H1 (cell line): ENCODE measurements around the gene SVEP1. TPM values are rescaled to one million over a fixed set of nuclear protein-coding genes. Genes with fewer than 3 reads are reported as not detected.

Experiments used
- CTCF ChIA-PET: fragments of 300-600 bp; sonication (Branson Sonifier 250); formaldehyde crosslinking; loops from one replicate; lab custom pipeline; 2021; ENCODE audit not compliant: partially characterized antibody; lab: Charles Lee
- POLR2A ChIA-PET: fragments of 300-600 bp; sonication (Branson Sonifier 250); formaldehyde crosslinking; loops from one replicate; lab custom pipeline; 2021; ENCODE audit warnings: inconsistent platforms; ENCODE audit not compliant: partially characterized antibody; lab: Charles Lee
- DNase-seq, 2 experiments: peaks; one replicate each; pipeline versions ENCODE4 v3.0.0 to v3.0.0-alpha.2; 2010 to 2022; ENCODE audit warnings: low spot score in 2 of 2, low read depth in 1 of 2, mixed read lengths in 1 of 2
- FAIRE-seq: peaks from 2 replicates; lab custom pipeline; 2011; peaks lifted over from hg19 to GRCh38; lab: Jason Lieb, UNC
- H2AFZ ChIP-seq: 2 replicates; pipeline ENCODE4 v1.8.1; 2012; ENCODE audit warnings: low read length, inconsistent platforms
- H2AK5ac ChIP-seq: 2 replicates; pipeline ENCODE4 v1.6.1; 2013; ENCODE audit warnings: low read depth, low read length
- H2BK120ac ChIP-seq: replicated peaks from 2 replicates; pipeline ENCODE3; 2013; ENCODE audit warnings: low read depth, low read length, inconsistent platforms
- H2BK12ac ChIP-seq: 2 replicates; pipeline ENCODE4 v1.6.1; 2013; ENCODE audit warnings: low read depth, low read length
- H2BK15ac ChIP-seq: 2 replicates; pipeline ENCODE4 v1.6.1; 2013; ENCODE audit warnings: low read length
- H2BK20ac ChIP-seq: 2 replicates; pipeline ENCODE4 v1.6.1; 2013; ENCODE audit warnings: low read length
- H2BK5ac ChIP-seq: 2 replicates; pipeline ENCODE4 v1.6.1; 2013; ENCODE audit warnings: low read depth, low read length
- H3K14ac ChIP-seq: 2 replicates; pipeline ENCODE4 v1.6.1; 2013; ENCODE audit warnings: inconsistent platforms; ENCODE audit not compliant: insufficient read length
- H3K18ac ChIP-seq: 2 replicates; pipeline ENCODE4 v1.6.1; 2013; ENCODE audit warnings: low read length; ENCODE audit errors: extremely low read depth
- H3K23ac ChIP-seq: 2 replicates; pipeline ENCODE4 v1.6.1; 2013; ENCODE audit warnings: inconsistent platforms; ENCODE audit not compliant: insufficient read length
- H3K23me2 ChIP-seq: 2 replicates; pipeline ENCODE4 v1.6.1; 2013; ENCODE audit warnings: low read depth, low read length
- H3K27ac ChIP-seq: 2 replicates; pipeline ENCODE4 v1.6.1; 2011; ENCODE audit warnings: low read depth, low read length, inconsistent platforms
- H3K27me3 ChIP-seq, 4 experiments: replicated peaks in 1 of 4; 1 replicate in 1 of 4; 2 replicates in 3 of 4; pipeline versions ENCODE4 v1.6.1 to v1.8.1; 2011 to 2013; ENCODE audit warnings: low read length in 3 of 4, mild to moderate bottlenecking in 3 of 4, inconsistent platforms in 2 of 4, mixed read lengths in 2 of 4, moderate library complexity in 1 of 4; ENCODE audit not compliant: control insufficient read depth in 3 of 4, insufficient read depth in 3 of 4; ENCODE audit errors: extremely low read depth in 1 of 4
- H3K36me3 ChIP-seq, 4 experiments: 2 replicates each; pipeline versions ENCODE4 v1.6.1 to v1.8.1; 2011 to 2013; ENCODE audit warnings: mild to moderate bottlenecking in 4 of 4, low read length in 3 of 4, moderate library complexity in 2 of 4, control low read depth in 1 of 4, inconsistent platforms in 1 of 4; ENCODE audit not compliant: insufficient read depth in 4 of 4, control insufficient read depth in 2 of 4
- H3K4ac ChIP-seq: replicated peaks from 2 replicates; pipeline ENCODE3; 2013; ENCODE audit warnings: low read length, low read depth, mixed read lengths, inconsistent platforms; ENCODE audit not compliant: insufficient read length
- H3K4me1 ChIP-seq, 4 experiments: replicated peaks in 1 of 4; 1 replicate in 1 of 4; 2 replicates in 3 of 4; pipeline versions ENCODE4 v1.6.1 to v1.8.1; 2011 to 2013; ENCODE audit warnings: low read length in 3 of 4, inconsistent platforms in 2 of 4, mixed read lengths in 1 of 4; ENCODE audit not compliant: insufficient read depth in 4 of 4, control insufficient read depth in 3 of 4
- H3K4me2 ChIP-seq, 2 experiments: 2 replicates each; pipeline versions ENCODE4 v1.6.1 to v1.8.1; 2011 to 2013; ENCODE audit warnings: low read depth in 2 of 2, low read length in 2 of 2, control low read depth in 1 of 2, inconsistent platforms in 1 of 2, mild to moderate bottlenecking in 1 of 2; ENCODE audit not compliant: insufficient read depth in 1 of 2
- H3K4me3 ChIP-seq, 4 experiments: fragments of 200-600, 300-600 bp in 1 of 4; sonication (generic), shearing (Covaris generic), sonication (Bioruptor Twin) in 1 of 4; 2 replicates each; pipeline versions ENCODE4 v1.5.1 to v1.8.1; 2011 to 2016; ENCODE audit warnings: low read length in 4 of 4, low read depth in 3 of 4, control low read depth in 2 of 4, inconsistent platforms in 2 of 4, mild to moderate bottlenecking in 2 of 4, mixed read lengths in 1 of 4, moderate library complexity in 1 of 4; ENCODE audit not compliant: insufficient read depth in 2 of 4; ENCODE audit errors: extremely low read depth in 1 of 4
- H3K56ac ChIP-seq: replicated peaks from 2 replicates; pipeline ENCODE3; 2013; ENCODE audit warnings: low read depth, mild to moderate bottlenecking, mixed read lengths, low read length, inconsistent platforms; ENCODE audit not compliant: insufficient read length
- H3K79me1 ChIP-seq: 2 replicates; pipeline ENCODE4 v1.6.1; 2013; ENCODE audit warnings: low read depth, low read length, control low read depth
- H3K79me2 ChIP-seq, 2 experiments: 2 replicates each; pipeline versions ENCODE4 v1.6.1 to v1.8.1; 2012 to 2013; ENCODE audit warnings: low read length in 2 of 2, mild to moderate bottlenecking in 2 of 2, inconsistent platforms in 1 of 2; ENCODE audit not compliant: insufficient read depth in 2 of 2, control insufficient read depth in 1 of 2
- H3K9ac ChIP-seq, 4 experiments: replicated peaks in 1 of 4; 1 replicate in 1 of 4; 2 replicates in 3 of 4; pipeline versions ENCODE4 v1.6.1 to v1.8.1; 2011 to 2013; ENCODE audit warnings: low read depth in 3 of 4, low read length in 3 of 4, control low read depth in 2 of 4, mild to moderate bottlenecking in 2 of 4, moderate library complexity in 2 of 4, inconsistent platforms in 1 of 4; ENCODE audit errors: extremely low read depth in 1 of 4
- H3K9me3 ChIP-seq, 2 experiments: 2 replicates each; pipeline versions ENCODE4 v1.6.1 to v1.8.1; 2012 to 2013; ENCODE audit warnings: mild to moderate bottlenecking in 2 of 2, moderate library complexity in 2 of 2, control low read depth in 1 of 2, inconsistent platforms in 1 of 2, low read depth in 1 of 2, low read length in 1 of 2, mixed read lengths in 1 of 2; ENCODE audit not compliant: insufficient read depth in 2 of 2
- H4K20me1 ChIP-seq, 2 experiments: replicated peaks in 1 of 2; 2 replicates each; pipeline versions ENCODE3 to v1.8.1; 2011 to 2013; ENCODE audit warnings: inconsistent platforms in 2 of 2, low read length in 2 of 2, mild to moderate bottlenecking in 1 of 2; ENCODE audit not compliant: insufficient read depth in 2 of 2, control insufficient read depth in 1 of 2
- H4K5ac ChIP-seq: 2 replicates; pipeline ENCODE4 v1.6.1; 2013; ENCODE audit warnings: low read length, low read depth, mixed read lengths, inconsistent platforms; ENCODE audit not compliant: insufficient read length
- H4K8ac ChIP-seq: 2 replicates; pipeline ENCODE4 v1.8.0; 2013; ENCODE audit warnings: mild to moderate bottlenecking, moderate library complexity, low read length, inconsistent platforms; ENCODE audit not compliant: insufficient read depth; ENCODE audit errors: extremely low read depth
- H4K91ac ChIP-seq: replicated peaks from 2 replicates; pipeline ENCODE3; 2013; ENCODE audit warnings: low read length, mixed read lengths, inconsistent platforms; ENCODE audit not compliant: insufficient read length
- CHD1 ChIP-seq: IDR thresholded peaks from 2 replicates; pipeline ENCODE4 v1.6.1; 2012; ENCODE audit warnings: low read depth, low read length, improper control_type of control experiment
- CREB1 ChIP-seq: IDR thresholded peaks from 2 replicates; pipeline ENCODE4 v1.6.1; 2012; ENCODE audit warnings: inconsistent platforms
- CTBP2 ChIP-seq: IDR thresholded peaks from 2 replicates; pipeline ENCODE4 v1.7.0; 2011; ENCODE audit warnings: borderline replicate concordance, mild to moderate bottlenecking, moderate library complexity, mixed read lengths, low read length; ENCODE audit not compliant: insufficient read depth, insufficient read length
- CTCF ChIP-seq, 3 experiments: IDR thresholded peaks; 1 replicate in 2 of 3; 2 replicates in 1 of 3; pipeline versions ENCODE4 v1.5.1 to v1.6.1; 2011; ENCODE audit warnings: low read length in 3 of 3, mild to moderate bottlenecking in 3 of 3, inconsistent platforms in 2 of 3, low read depth in 1 of 3, moderate library complexity in 1 of 3; ENCODE audit not compliant: insufficient read depth in 1 of 3; ENCODE audit errors: control extremely low read depth in 1 of 3
- E2F6 ChIP-seq: IDR thresholded peaks from 2 replicates; pipeline ENCODE4 v1.6.1; 2012; ENCODE audit warnings: inconsistent platforms
- HDAC2 ChIP-seq, 2 experiments: fragments of 300-600 bp in 1 of 2; sonication (generic) in 1 of 2; IDR thresholded peaks; 2 replicates each; pipeline ENCODE4 v1.6.1; 2011 to 2012; ENCODE audit warnings: low read depth in 2 of 2, low read length in 2 of 2, mild to moderate bottlenecking in 2 of 2, moderate library complexity in 2 of 2, borderline replicate concordance in 1 of 2, inconsistent platforms in 1 of 2
- JUN ChIP-seq: IDR thresholded peaks from 2 replicates; pipeline ENCODE4 v1.6.1; 2011; ENCODE audit warnings: low read depth, mild to moderate bottlenecking, improper control_type of control experiment, low read length
- POLR2A ChIP-seq, 2 experiments: IDR thresholded peaks; 1 replicate in 1 of 2; 2 replicates in 1 of 2; pipeline ENCODE4 v1.6.1; 2011; ENCODE audit warnings: low read depth in 2 of 2, low read length in 2 of 2, mild to moderate bottlenecking in 2 of 2; ENCODE audit errors: control extremely low read depth in 1 of 2
- POU5F1 ChIP-seq: IDR thresholded peaks from 2 replicates; pipeline ENCODE4 v1.6.1; 2011; ENCODE audit warnings: low read depth, mild to moderate bottlenecking, low read length, moderate library complexity
- SIN3A ChIP-seq, 2 experiments: IDR thresholded peaks in 1 of 2; conservative IDR thresholded peaks in 1 of 2; 2 replicates each; pipeline ENCODE4 v1.6.1; 2011 to 2012; ENCODE audit warnings: low read length in 2 of 2, improper control_type of control experiment in 1 of 2, low read depth in 1 of 2, mild to moderate bottlenecking in 1 of 2
- SP2 ChIP-seq: IDR thresholded peaks from 2 replicates; pipeline ENCODE4 v1.6.1; 2012; ENCODE audit warnings: mild to moderate bottlenecking, low read length, inconsistent platforms
- WGBS, 2 experiments: shearing (Covaris generic) in 1 of 2; methylation state at CpG; one replicate each; pipeline versions ENCODE4 v1.1.6 to v1.1.7; 2013 to 2015; ENCODE audit warnings: low lambda C conversion rate in 2 of 2, mixed read lengths in 2 of 2, inconsistent platforms in 1 of 2, low coverage in 1 of 2, missing lambda C conversion rate in 1 of 2; ENCODE audit not compliant: insufficient replicate concordance in 2 of 2, insufficient coverage in 1 of 2, insufficient read length in 1 of 2; ENCODE audit errors: extremely low coverage in 1 of 2, missing lambda C conversion rate in 1 of 2; 5-methylcytosine and 5-hydroxymethylcytosine counted together
- polyA plus RNA-seq, 7 experiments: library from polyadenylated mRNA; depleted of rRNA in 3 of 7; stranded (reverse) in 5 of 7; unstranded in 2 of 7; fragments of >200 nt in 5 of 7; fragments of 200-250 nt in 2 of 7; gene quantifications; 1 replicate in 5 of 7; 2 replicates in 1 of 7; 4 replicates in 1 of 7; pipeline versions ENCODE4 v1.2.1 to v1.2.3, GENCODE V29; 2011 to 2013; ENCODE audit warnings: missing spikeins in 2 of 7, mixed read lengths in 2 of 7
- total RNA-seq: library from RNA; stranded (reverse); fragmentation: NEBNext Ultra II Directional; extraction: Animal tissue kit (Norgen Biotek cat#: 25700); gene quantifications from 2 replicates; pipeline ENCODE4 v1.2.1, GENCODE V29; 2021

Gene SVEP1
- total and polyA plus RNA-seq, 2 of the 8 experiments (the other 6 are each of a cell fraction or from before 2014, with no cell fraction given): 0.11 to 0.37 TPM

- no peak overlapping the region for H2BK5ac ChIP-seq
- no peak overlapping the region for H2AK5ac ChIP-seq
- no peaks in the 10 kb centered on the region for H3K23me2 ChIP-seq
- H3K79me1 ChIP-seq: no peaks in the 10 kb centered on the region
- no peak overlapping the region for H3K27ac ChIP-seq
- H3K4me2 ChIP-seq: no peak overlapping the region
- H2BK12ac ChIP-seq: no peak overlapping the region
- no peak overlapping the region for H3K18ac ChIP-seq
- H3K14ac ChIP-seq: no peak overlapping the region
- FAIRE-seq (no peak), DNase-seq (no peak)
- H2BK120ac ChIP-seq: no peak overlapping the region
- no peak overlapping the region for H3K56ac ChIP-seq
- H3K9me3 ChIP-seq: no peaks in the 10 kb centered on the region
- ChIA-PET CTCF (interaction anchor here (0.6 kb wide), 1 partner anchor 17 kb away, joined by 5 read pairs; no protein-coding TSS in a partner anchor), POLR2A (no interaction called here)
- H2BK15ac ChIP-seq: no peak overlapping the region
- H4K20me1 ChIP-seq: no peaks in the 10 kb centered on the region
- no peak overlapping the region for H4K8ac ChIP-seq
- no peaks in the 10 kb centered on the region for H3K79me2 ChIP-seq
- no peak overlapping the region for H3K4me3 ChIP-seq
- 87% methylated on average over 1 of the region's 1 CpG; no CpG with 5 or more reads in 1 of the 2 experiments for WGBS, 2 experiments
- H3K27me3 ChIP-seq: no peaks in the 10 kb centered on the region
- H3K4ac ChIP-seq: no peak overlapping the region
- H3K4me1 ChIP-seq: no peaks in the 10 kb centered on the region; a peak in 1 of 7 replicates
- H2AFZ ChIP-seq: no peak overlapping the region
- no peak overlapping the region for H2BK20ac ChIP-seq
- H4K91ac ChIP-seq: no peak overlapping the region
- H3K36me3 ChIP-seq: no peaks in the 10 kb centered on the region
- H3K23ac ChIP-seq: no peak overlapping the region
- no peak overlapping the region for H3K9ac ChIP-seq
- no peak overlapping the region for H4K5ac ChIP-seq
- TF ChIP-seq SP2: no peak
- no peak for TF ChIP-seq POLR2A (IDR thresholded peaks at IDR 0.05; ENCODE audit: control extremely low read depth in 1 of 2, low read depth in 2 of 2, low read length in 2 of 2)
- no peak for TF ChIP-seq POU5F1
- no peak for TF ChIP-seq HDAC2 (IDR thresholded peaks at IDR 0.05; ENCODE audit: borderline replicate concordance in 1 of 2, low read depth in 2 of 2, low read length in 2 of 2)
- no peak for TF ChIP-seq CHD1
- no peak for TF ChIP-seq JUN
- no peak for TF ChIP-seq CTBP2
- no peak for TF ChIP-seq SIN3A (conservative IDR thresholded peaks at IDR 0.05 in 1 of 2, IDR thresholded peaks at IDR 0.05 in 1 of 2; ENCODE audit: low read depth in 1 of 2, low read length in 2 of 2)
- no peak for TF ChIP-seq E2F6
- TF ChIP-seq CREB1: no peak
- TF ChIP-seq CTCF (IDR thresholded peaks at IDR 0.05; ENCODE audit: control extremely low read depth in 1 of 3, insufficient read depth in 1 of 3, low read depth in 1 of 3, low read length in 3 of 3): no peak
These were observed 19.7 kb downstream of the SVEP1 start for GRCh38 chr9:110559869-110560268.
